Measurements from ENCODE around the gene NEK6.

Gene NEK6

GRCh38 chr9:124261736-124262648 lies 4.2 kb downstream of the NEK6 start:
- DNase-seq (ENCODE audit: low spot score): no peak

GRCh38 chr9:124262649-124262972 lies 4.9 kb downstream of the NEK6 start:
- DNase-seq (ENCODE audit: low spot score): no peak

- DNase-seq (ENCODE audit: low spot score): no peak
Observed at GRCh38 chr9:124263213-124263612, 5.5 kb downstream of the NEK6 start.

- no peak for DNase-seq (ENCODE audit: low spot score)
Observed at GRCh38 chr9:124263800-124264426, 6.2 kb downstream of the NEK6 start.

- no peak for DNase-seq (ENCODE audit: low spot score)
Observed at GRCh38 chr9:124264823-124265233, 7.1 kb downstream of the NEK6 start.

GRCh38 chr9:124265551-124265950 lies 7.8 kb downstream of the NEK6 start:
- no peak for DNase-seq (ENCODE audit: low spot score)

GRCh38 chr9:124266139-124266825 lies 8.5 kb downstream of the NEK6 start:
- DNase-seq (ENCODE audit: low spot score): no peak

GRCh38 chr9:124266826-124267201 lies 9.1 kb downstream of the NEK6 start:
- DNase-seq (ENCODE audit: low spot score): no peak

GRCh38 chr9:124267271-124267807 lies 9.6 kb downstream of the NEK6 start:
- no peak for DNase-seq (ENCODE audit: low spot score)

GRCh38 chr9:124268248-124268647 lies 10.5 kb downstream of the NEK6 start:
- no peak for DNase-seq (ENCODE audit: low spot score)

GRCh38 chr9:124268661-124269060 lies 10.9 kb downstream of the NEK6 start:
- DNase-seq (ENCODE audit: low spot score): no peak

- DNase-seq (ENCODE audit: low spot score): no peak
Observed at GRCh38 chr9:124269556-124269955, 11.8 kb downstream of the NEK6 start.

GRCh38 chr9:124270504-124271335 lies 13.0 kb downstream of the NEK6 start:
- no peak for DNase-seq (ENCODE audit: low spot score)

GRCh38 chr9:124271660-124272059 lies 13.9 kb downstream of the NEK6 start:
- no peak for DNase-seq (ENCODE audit: low spot score)

GRCh38 chr9:124272118-124272517 lies 14.4 kb downstream of the NEK6 start:
- no peak for DNase-seq (ENCODE audit: low spot score)

GRCh38 chr9:124272979-124273378 lies 15.2 kb downstream of the NEK6 start:
- no peak for DNase-seq (ENCODE audit: low spot score)

GRCh38 chr9:124273427-124274160 lies 15.8 kb downstream of the NEK6 start:
- no peak for DNase-seq (ENCODE audit: low spot score)

- DNase-seq (ENCODE audit: low spot score): no peak
Observed at GRCh38 chr9:124274226-124274625, 16.5 kb downstream of the NEK6 start.

- no peak for DNase-seq (ENCODE audit: low spot score)
Observed at GRCh38 chr9:124274738-124275137, 17.0 kb downstream of the NEK6 start.

GRCh38 chr9:124277420-124277819 lies 19.7 kb downstream of the NEK6 start:
- no peak for DNase-seq (ENCODE audit: low spot score)

- no peak for DNase-seq (ENCODE audit: low spot score)
Observed at GRCh38 chr9:124278054-124278540, 20.3 kb downstream of the NEK6 start.

Measured in activated CD4-positive, alpha-beta T cell treated with anti-CD3 and anti-CD28 coated beads, Interleukin-2, Interleukin-4, amounts not matched to agents 100 ng/mL and 50 ng/mL, durations not matched to agents 16 hours and 8 hours (primary cell).